Liver (tissue), 9 donors: ENCODE data around the gene AXIN2. TPM values are rescaled to one million over a fixed set of nuclear protein-coding genes. Genes with fewer than 3 reads are reported as not detected.

Experiments
- DNase-seq: peaks from one replicate; pipeline ENCODE4 v3.0.0-alpha.2; 2017; ENCODE audit warnings: low spot score
- H3K27ac ChIP-seq, 2 donors: one replicate each; pipeline ENCODE4 v1.7.0; 2013; ENCODE audit warnings: inconsistent platforms in 2 of 2, low read length in 2 of 2, control low read depth in 1 of 2, low read depth in 1 of 2, mild to moderate bottlenecking in 1 of 2
- H3K27me3 ChIP-seq, 4 donors: one replicate each; pipeline versions ENCODE4 v1.6.1 to v1.7.0; 2013; ENCODE audit warnings: low read length in 3 of 4, inconsistent platforms in 1 of 4, mild to moderate bottlenecking in 1 of 4, moderate library complexity in 1 of 4; ENCODE audit not compliant: control insufficient read depth in 4 of 4, insufficient read depth in 4 of 4
- H3K36me3 ChIP-seq, 4 donors: one replicate each; pipeline versions ENCODE4 v1.6.1 to v1.7.0; 2013; ENCODE audit warnings: low read length in 3 of 4, mild to moderate bottlenecking in 3 of 4, low read depth in 1 of 4, moderate library complexity in 1 of 4; ENCODE audit not compliant: control insufficient read depth in 4 of 4, insufficient read depth in 3 of 4
- H3K4me1 ChIP-seq, 4 donors: one replicate each; pipeline versions ENCODE4 v1.6.1 to v1.7.0; 2013; ENCODE audit warnings: low read length in 3 of 4, mild to moderate bottlenecking in 3 of 4, moderate library complexity in 1 of 4; ENCODE audit not compliant: control insufficient read depth in 4 of 4, insufficient read depth in 4 of 4
- H3K4me3 ChIP-seq, 3 donors: one replicate each; pipeline versions ENCODE4 v1.6.1 to v1.7.0; 2013; ENCODE audit warnings: low read length in 3 of 3, control low read depth in 1 of 3, low read depth in 1 of 3, mild to moderate bottlenecking in 1 of 3
- H3K9ac ChIP-seq, 2 donors: one replicate each; pipeline ENCODE4 v1.7.0; 2013; ENCODE audit warnings: low read length in 2 of 2, mild to moderate bottlenecking in 2 of 2, moderate library complexity in 2 of 2, control low read depth in 1 of 2, low read depth in 1 of 2
- H3K9me3 ChIP-seq, 4 donors: one replicate each; pipeline versions ENCODE4 v1.6.1 to v1.7.0; 2013; ENCODE audit warnings: low read length in 3 of 4; ENCODE audit not compliant: control insufficient read depth in 4 of 4
- EGR1 ChIP-seq, 2 donors: IDR thresholded peaks; 2 replicates each; pipeline ENCODE4 v1.6.1; 2016 to 2018; ENCODE audit warnings: antibody characterized with exemption in 2 of 2, low read depth in 2 of 2
- FOXA1 ChIP-seq: IDR thresholded peaks from 2 replicates; pipeline ENCODE4 v1.6.1; 2016; ENCODE audit warnings: antibody characterized with exemption
- FOXA2 ChIP-seq: IDR thresholded peaks from 2 replicates; pipeline ENCODE4 v1.6.1; 2016; ENCODE audit warnings: antibody characterized with exemption
- GABPA ChIP-seq, 2 donors: IDR thresholded peaks in 1 of 2; conservative IDR thresholded peaks in 1 of 2; 2 replicates each; pipeline ENCODE4 v1.6.1; 2016; ENCODE audit warnings: antibody characterized with exemption in 2 of 2, mild to moderate bottlenecking in 1 of 2, moderate library complexity in 1 of 2
- HNF4A ChIP-seq, 2 donors: conservative IDR thresholded peaks; 2 replicates each; pipeline ENCODE4 v1.6.1; 2016; ENCODE audit warnings: antibody characterized with exemption in 2 of 2, mild to moderate bottlenecking in 2 of 2
- HNF4G ChIP-seq: IDR thresholded peaks from 2 replicates; pipeline ENCODE4 v1.6.1; 2016; ENCODE audit warnings: antibody characterized with exemption
- JUND ChIP-seq, 2 donors: IDR thresholded peaks; 2 replicates each; pipeline ENCODE4 v1.6.1; 2016; ENCODE audit warnings: antibody characterized with exemption in 2 of 2
- NR2F2 ChIP-seq: IDR thresholded peaks from 2 replicates; pipeline ENCODE4 v1.6.1; 2016; ENCODE audit warnings: antibody characterized with exemption
- RAD21 ChIP-seq, 2 donors: IDR thresholded peaks; 2 replicates each; pipeline ENCODE4 v1.6.1; 2016; ENCODE audit warnings: antibody characterized with exemption in 2 of 2, mild to moderate bottlenecking in 2 of 2
- REST ChIP-seq: IDR thresholded peaks from 2 replicates; pipeline ENCODE4 v1.6.1; 2016; ENCODE audit warnings: antibody characterized with exemption, mild to moderate bottlenecking
- RXRA ChIP-seq, 2 donors: IDR thresholded peaks; 2 replicates each; pipeline ENCODE4 v1.6.1; 2017 to 2018; ENCODE audit warnings: antibody characterized with exemption in 2 of 2, mild to moderate bottlenecking in 1 of 2
- SP1 ChIP-seq: IDR thresholded peaks from 2 replicates; pipeline ENCODE4 v1.6.1; 2018; ENCODE audit warnings: antibody characterized with exemption, mild to moderate bottlenecking
- TAF1 ChIP-seq: conservative IDR thresholded peaks from 2 replicates; pipeline ENCODE4 v1.6.1; 2016; ENCODE audit warnings: antibody characterized with exemption, mild to moderate bottlenecking
- YY1 ChIP-seq: IDR thresholded peaks from 2 replicates; pipeline ENCODE4 v1.6.1; 2016; ENCODE audit warnings: antibody characterized with exemption, mild to moderate bottlenecking
- WGBS: extraction: QIAGEN DNeasy Blood & Tissue Kit; methylation state at CpG from one replicate; pipeline ENCODE4 v1.1.7; 2013; 5-methylcytosine and 5-hydroxymethylcytosine counted together
- polyA plus RNA-seq, 2 donors: library from polyadenylated mRNA; stranded (reverse) in 1 of 2; unstranded in 1 of 2; fragments of 200-250 nt in 1 of 2; fragments of >200 nt in 1 of 2; fragmentation: Nextera tagmentation in 1 of 2; extraction: Ambion mirVana in 1 of 2; gene quantifications; one replicate each; pipeline versions ENCODE4 v1.2.1 to v1.2.3, GENCODE V29; 2013 to 2015
- total RNA-seq, 2 donors: library from RNA; depleted of rRNA; stranded (reverse); fragments of >200 nt; gene quantifications; one replicate each; pipeline ENCODE4 v1.2.3, GENCODE V29; 2014
- TF ChIP-seq, protein P1 (sequence below): IDR thresholded peaks from 2 replicates; pipeline ENCODE4 v1.6.1; 2016; ENCODE audit warnings: antibody characterized with exemption
- TF ChIP-seq, protein P2 (sequence below): IDR thresholded peaks from 2 replicates; pipeline ENCODE4 v1.6.1; 2016; ENCODE audit warnings: antibody characterized with exemption
- TF ChIP-seq, protein P3 (sequence below): IDR thresholded peaks from 2 replicates; pipeline ENCODE4 v1.6.1; 2016; ENCODE audit warnings: antibody characterized with exemption
- TF ChIP-seq, protein P4 (sequence below): fragments of 150-350 bp; IDR thresholded peaks from 2 replicates; pipeline ENCODE4 v1.5.1; 2017; ENCODE audit warnings: improper control_type of control experiment, low read depth, low read length; ENCODE audit not compliant: missing input control
- donor health status: healthy.
- donor health status: healthy.
- donor health status: healthy.
- donor health status: healthy.
- donor health status: healthy.

Gene AXIN2
- total and polyA plus RNA-seq, 4 donors = 0.33 to 3.5 (median 1.5) TPM

DNA sequence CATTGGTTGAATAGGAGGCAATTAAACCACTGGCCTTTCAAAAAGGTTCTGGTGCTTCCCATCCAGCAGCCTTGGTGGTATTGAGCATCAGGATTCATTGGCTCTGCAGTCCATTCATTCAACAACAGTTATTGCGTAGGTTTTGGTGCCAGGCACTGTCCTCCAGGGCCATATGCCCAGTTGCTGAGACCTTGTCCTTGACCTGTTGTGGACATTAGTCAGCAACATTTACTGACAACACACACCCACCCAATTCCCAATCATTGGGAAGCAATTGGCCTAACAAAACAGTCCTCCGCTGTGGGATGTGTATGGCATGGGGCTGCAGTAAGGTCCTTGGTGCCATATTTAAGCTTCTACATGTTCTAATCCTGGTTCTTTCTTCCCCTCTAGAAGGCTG, 82.2 kb downstream of the AXIN2 start:
- Histone ChIP-seq H3K36me3 (no peaks in the 10 kb centered on the region), H3K9ac (no peak overlapping the region), H3K4me3 (no peak overlapping the region), H3K27ac (no peak overlapping the region), H3K27me3 (no peaks in the 10 kb centered on the region), H3K9me3 (no peaks in the 10 kb centered on the region), H3K4me1 (peaks cover 0 to 2% (median 0%) of the 10 kb centered on the region in 4 donors)
- DNase-seq = no peak
- TF ChIP-seq, protein P1, sequence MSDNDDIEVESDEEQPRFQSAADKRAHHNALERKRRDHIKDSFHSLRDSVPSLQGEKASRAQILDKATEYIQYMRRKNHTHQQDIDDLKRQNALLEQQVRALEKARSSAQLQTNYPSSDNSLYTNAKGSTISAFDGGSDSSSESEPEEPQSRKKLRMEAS = no peak
- TF ChIP-seq RXRA (IDR thresholded peaks at IDR 0.05) = peak; percentile 60 to 79
- peak; percentile 42 for TF ChIP-seq SP1
- no peak for TF ChIP-seq HNF4G
- TF ChIP-seq, protein P2, sequence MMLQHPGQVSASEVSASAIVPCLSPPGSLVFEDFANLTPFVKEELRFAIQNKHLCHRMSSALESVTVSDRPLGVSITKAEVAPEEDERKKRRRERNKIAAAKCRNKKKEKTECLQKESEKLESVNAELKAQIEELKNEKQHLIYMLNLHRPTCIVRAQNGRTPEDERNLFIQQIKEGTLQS = no peak
- peak; percentile 68 for TF ChIP-seq FOXA2
- peak; percentile 39 for TF ChIP-seq YY1
- TF ChIP-seq, protein P3, sequence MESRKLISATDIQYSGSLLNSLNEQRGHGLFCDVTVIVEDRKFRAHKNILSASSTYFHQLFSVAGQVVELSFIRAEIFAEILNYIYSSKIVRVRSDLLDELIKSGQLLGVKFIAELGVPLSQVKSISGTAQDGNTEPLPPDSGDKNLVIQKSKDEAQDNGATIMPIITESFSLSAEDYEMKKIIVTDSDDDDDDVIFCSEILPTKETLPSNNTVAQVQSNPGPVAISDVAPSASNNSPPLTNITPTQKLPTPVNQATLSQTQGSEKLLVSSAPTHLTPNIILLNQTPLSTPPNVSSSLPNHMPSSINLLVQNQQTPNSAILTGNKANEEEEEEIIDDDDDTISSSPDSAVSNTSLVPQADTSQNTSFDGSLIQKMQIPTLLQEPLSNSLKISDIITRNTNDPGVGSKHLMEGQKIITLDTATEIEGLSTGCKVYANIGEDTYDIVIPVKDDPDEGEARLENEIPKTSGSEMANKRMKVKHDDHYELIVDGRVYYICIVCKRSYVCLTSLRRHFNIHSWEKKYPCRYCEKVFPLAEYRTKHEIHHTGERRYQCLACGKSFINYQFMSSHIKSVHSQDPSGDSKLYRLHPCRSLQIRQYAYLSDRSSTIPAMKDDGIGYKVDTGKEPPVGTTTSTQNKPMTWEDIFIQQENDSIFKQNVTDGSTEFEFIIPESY = no peak
- peak; percentile 30 for TF ChIP-seq NR2F2
- TF ChIP-seq EGR1 (IDR thresholded peaks at IDR 0.05; ENCODE audit: low read depth in 2 of 2) = no peak
- no peak for TF ChIP-seq REST
- peak in 1 of 2 donors; percentile 28 for TF ChIP-seq JUND (IDR thresholded peaks at IDR 0.05)
- TF ChIP-seq RAD21 (IDR thresholded peaks at IDR 0.05) = no peak
- TF ChIP-seq, protein P4, sequence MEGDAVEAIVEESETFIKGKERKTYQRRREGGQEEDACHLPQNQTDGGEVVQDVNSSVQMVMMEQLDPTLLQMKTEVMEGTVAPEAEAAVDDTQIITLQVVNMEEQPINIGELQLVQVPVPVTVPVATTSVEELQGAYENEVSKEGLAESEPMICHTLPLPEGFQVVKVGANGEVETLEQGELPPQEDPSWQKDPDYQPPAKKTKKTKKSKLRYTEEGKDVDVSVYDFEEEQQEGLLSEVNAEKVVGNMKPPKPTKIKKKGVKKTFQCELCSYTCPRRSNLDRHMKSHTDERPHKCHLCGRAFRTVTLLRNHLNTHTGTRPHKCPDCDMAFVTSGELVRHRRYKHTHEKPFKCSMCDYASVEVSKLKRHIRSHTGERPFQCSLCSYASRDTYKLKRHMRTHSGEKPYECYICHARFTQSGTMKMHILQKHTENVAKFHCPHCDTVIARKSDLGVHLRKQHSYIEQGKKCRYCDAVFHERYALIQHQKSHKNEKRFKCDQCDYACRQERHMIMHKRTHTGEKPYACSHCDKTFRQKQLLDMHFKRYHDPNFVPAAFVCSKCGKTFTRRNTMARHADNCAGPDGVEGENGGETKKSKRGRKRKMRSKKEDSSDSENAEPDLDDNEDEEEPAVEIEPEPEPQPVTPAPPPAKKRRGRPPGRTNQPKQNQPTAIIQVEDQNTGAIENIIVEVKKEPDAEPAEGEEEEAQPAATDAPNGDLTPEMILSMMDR = no peak
- TF ChIP-seq FOXA1 = peak; percentile 73
- no peak for TF ChIP-seq TAF1
- TF ChIP-seq HNF4A (conservative IDR thresholded peaks at IDR 0.05) = peak; percentile 52 to 60
- no peak for TF ChIP-seq GABPA (IDR thresholded peaks at IDR 0.05 in 1 of 2, conservative IDR thresholded peaks at IDR 0.05 in 1 of 2)
- WGBS = 56% methylated on average over 2 of the region's 2 CpGs
